NCI-H2227 treated with DMSO at 0.1 percent for 48 hours (cell line): Measurements from ENCODE around the gene ZNF682.
"Not testable (repeated sequence)": the region's sequence is repeated elsewhere in the genome, so short reads cannot be mapped to it uniquely, and the experiment has no call there.

Experiments
- DNase-seq: peaks from one replicate; lab custom pipeline; 2025; lab: John Stamatoyannopoulos, UW

The ZNF682 gene

DNA sequence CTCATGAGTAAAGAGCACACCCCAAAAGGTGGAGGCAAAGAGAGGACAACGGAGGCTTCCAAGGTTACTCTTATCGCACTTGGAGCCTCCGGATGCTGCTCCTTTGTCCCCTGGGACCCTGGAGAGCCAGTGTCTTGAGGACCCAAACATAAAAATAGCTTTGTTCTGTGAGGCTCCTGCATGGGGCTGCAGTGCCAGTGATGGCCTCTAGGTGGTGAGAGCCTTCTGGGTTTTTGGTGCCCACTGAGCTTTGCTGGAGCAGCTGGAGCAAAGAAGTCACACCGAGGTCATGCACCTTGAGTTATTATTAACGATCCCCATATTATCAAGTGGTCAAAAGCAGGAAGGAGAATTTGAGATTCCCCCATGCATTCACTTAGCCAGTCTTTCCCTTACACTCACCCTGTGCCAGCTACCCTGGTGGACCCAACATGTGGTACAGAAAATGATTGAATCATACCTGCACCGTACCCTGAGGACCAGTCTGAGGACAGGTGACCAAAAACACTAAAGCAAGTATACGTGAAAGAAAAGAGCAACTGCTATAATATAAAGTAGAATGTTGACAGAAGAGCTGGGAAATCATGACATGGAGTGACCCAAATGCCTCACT is 41.5 kb downstream of the ZNF682 start:
- no peak for DNase-seq

DNA sequence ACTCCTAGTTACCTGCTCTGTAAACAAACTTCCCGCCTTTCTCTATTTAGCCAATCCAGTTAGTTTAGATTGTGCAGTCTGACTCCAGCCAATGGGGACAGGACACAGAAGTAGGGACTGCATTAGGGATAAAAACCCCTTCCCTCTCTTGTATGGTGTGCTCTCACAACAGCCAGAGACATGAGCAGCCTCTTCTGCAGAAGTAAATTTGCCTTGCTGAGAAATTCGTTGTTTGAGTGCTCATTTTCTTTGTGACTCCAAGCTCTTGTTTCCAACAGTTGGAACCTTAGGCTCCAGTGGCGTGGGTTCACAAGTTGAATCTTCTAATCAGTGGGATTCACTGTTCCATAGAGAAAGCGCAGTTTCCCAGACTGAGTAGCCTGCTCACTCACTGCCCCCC is 72.4 kb downstream of the ZNF682 start:
- DNase-seq: no peak

DNA sequence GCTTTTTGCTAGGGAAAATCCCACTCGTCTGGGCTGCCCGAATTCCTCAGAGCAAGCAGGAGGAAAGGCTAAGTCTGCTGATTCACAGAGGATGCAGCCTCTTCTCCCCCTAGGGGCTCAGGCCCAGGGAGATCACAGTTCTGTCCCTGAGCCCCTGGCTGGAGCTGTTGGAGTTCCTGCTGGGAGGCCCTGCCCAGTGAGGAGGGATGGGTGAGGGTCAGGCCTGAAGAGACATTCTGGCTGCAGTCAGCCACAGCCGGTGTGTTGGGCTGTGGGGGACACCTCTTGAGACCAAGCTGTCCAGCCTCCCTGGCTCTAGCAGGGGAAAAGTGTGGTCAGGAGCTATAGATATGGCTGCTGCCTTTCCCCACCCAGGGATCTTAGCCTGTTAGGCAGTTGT is 73.2 kb downstream of the ZNF682 start:
- not testable (repeated sequence) for DNase-seq

DNA sequence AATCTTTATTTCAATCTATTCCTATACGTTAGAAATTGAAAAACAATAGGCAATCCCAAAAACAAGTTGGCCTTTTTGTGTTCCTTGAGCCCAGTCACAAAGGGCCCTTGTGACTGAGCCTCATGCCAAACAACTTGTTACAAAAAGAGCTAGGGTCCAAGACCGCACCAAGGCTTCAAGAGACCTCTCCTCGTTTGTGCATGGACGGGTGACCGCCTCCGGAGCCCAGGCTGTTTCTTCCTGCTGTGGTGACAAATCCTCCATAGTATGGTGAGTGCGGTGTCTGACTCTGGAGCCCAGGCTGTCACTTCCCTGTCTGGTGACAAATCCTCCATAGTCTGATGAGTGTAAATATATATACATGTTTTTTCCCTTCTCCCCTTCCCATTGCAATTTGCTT is 74.9 kb downstream of the ZNF682 start:
- DNase-seq: no peak

DNA sequence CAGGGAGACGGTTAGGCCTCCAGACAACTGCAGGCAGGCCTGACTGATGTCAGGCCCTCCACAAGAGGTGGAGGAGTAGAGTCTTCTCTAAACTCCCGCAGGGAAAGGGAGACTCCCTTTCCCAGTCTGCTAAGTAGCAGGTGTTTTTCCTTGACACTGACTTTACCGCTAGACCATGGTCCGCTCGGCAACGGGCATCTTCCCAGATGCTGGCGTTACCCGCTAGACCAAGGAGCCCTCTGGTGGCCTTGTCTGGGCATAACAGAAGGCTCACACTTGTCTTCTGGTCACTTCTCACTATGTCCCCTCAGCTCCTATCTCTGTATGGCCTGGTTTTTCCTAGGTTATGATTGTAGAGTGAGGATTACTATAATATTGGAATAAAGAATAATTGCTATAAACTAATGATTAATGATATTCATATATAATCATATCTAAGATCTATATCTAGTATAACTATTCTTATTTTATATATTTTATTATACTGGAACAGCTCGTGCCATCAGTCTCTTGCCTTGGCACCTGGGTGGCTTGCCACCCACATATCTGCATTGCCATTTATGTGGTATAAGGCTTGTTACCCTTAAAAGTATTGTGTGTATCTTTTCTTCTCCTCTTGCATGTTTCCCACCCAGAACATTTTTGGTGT is 80.0 kb downstream of the ZNF682 start:
- DNase-seq: peak; percentile 11

DNA sequence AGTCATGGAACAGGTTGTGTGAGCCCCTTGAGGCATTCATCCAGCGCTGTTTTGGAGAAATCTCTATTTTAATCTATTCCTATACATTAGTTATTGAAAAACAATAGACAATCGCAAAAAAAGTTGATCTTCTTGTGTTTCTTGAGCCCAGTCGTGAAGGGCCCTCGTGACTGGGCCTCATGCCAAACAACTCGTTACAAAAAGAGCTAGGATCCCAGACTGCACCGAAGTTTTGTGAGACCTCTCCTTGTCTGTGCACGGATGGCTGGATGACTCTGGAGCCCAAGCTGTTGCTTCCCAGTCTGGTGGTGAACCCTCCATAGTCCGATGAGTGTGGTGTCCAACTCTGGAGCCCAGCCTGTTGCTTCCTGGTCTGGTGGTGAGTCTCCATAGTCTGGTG is 81.5 kb downstream of the ZNF682 start:
- DNase-seq: not testable (repeated sequence)

DNA sequence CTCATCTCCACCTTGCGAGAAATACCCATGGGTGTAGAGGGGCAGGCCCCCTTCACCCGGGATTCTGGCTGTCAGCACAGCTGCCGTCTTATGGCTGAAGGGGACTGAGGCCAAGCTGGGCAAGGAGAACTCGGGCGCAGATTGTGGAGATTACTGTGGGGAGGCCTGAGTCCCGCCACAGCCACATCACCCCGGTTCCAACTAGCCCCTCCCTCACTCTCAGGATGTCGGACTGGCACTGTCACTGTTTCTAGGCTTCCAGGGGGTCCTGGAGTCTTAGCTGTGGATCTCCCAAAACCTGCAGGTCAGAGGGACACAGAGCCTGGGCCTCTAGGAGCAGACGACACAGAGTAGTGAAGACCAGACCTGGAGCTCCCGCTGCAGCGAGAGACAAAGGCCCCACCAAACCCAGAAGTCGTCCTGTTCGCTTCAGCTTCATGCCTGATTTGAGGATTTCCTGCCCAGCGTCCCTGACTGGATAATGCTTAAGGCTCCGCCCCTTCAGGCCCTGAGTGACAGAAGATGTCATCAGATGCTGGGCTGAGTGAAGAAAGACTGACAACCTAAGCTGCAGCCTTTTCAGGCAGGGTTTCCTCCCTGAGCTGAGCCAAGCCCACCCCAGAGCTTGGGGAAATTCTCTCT is 82.8 kb downstream of the ZNF682 start:
- DNase-seq: no peak

DNA sequence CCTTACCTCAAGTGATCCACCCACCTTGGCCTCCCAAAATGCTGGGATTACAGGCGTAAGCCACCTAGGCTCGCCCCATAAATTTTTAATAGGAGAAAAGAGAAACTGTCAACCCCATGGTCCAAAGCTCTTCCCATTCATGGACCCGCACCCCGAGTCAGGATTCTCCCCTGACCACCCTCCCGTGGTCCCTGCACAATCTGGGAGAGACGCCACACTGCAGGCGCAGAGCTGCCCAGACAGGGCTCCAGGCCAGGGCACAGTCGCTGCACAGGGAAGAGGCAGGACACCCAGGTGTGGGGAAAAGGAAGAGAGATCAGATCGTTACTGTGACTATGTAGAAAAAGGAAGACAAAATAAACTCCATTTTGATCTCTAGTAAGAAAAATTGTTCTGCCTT is 84.1 kb downstream of the ZNF682 start:
- DNase-seq: no peak
